Dendritic cell treated with granulocyte-macrophage colony-stimulating factor and Interleukin-4, amounts not matched to agents 40 ng/mL and 50 ng/mL, for 4 days (primary cell): ENCODE data around the gene RBM17.
"Not testable (repeated sequence)": the region's sequence is repeated elsewhere in the genome, so short reads cannot be mapped to it uniquely, and the experiment has no call there.

Source experiments
- H3K27ac Mint-ChIP-seq: one replicate; pipeline ENCODE4 v1.8.0; 2022; ENCODE audit warnings: mild to moderate bottlenecking, mixed read lengths
- H3K27me3 Mint-ChIP-seq: one replicate; pipeline ENCODE4 v1.8.0; 2022; ENCODE audit warnings: mild to moderate bottlenecking, mixed read lengths
- H3K36me3 Mint-ChIP-seq: one replicate; pipeline ENCODE4 v1.8.0; 2022; ENCODE audit warnings: low read depth, mixed read lengths
- H3K4me1 Mint-ChIP-seq: one replicate; pipeline ENCODE4 v1.8.0; 2022; ENCODE audit warnings: low read depth, mixed read lengths
- H3K4me3 Mint-ChIP-seq: one replicate; pipeline ENCODE4 v1.8.0; 2022; ENCODE audit warnings: mild to moderate bottlenecking, moderate library complexity, mixed read lengths
- H3K9me3 Mint-ChIP-seq: one replicate; pipeline ENCODE4 v1.8.0; 2022; ENCODE audit warnings: mixed read lengths
- intact Hi-C: fragments of 100-400 bp; cut with micrococcal nuclease; formaldehyde crosslinking; loops from one replicate; pipeline ENCODE4 v1.15.0; 2022

Gene RBM17

GRCh38 chr10:6102128-6102527, 13.3 kb downstream of the RBM17 start:
- Mint-ChIP-seq H3K27ac (no peak overlapping the region), H3K4me1 (peaks cover 5% of the 10 kb centered on the region), H3K27me3 (no peaks in the 10 kb centered on the region), H3K9me3 (no peaks in the 10 kb centered on the region), H3K4me3 (no peak overlapping the region), H3K36me3 (peaks cover 89% of the 10 kb centered on the region)
- intact Hi-C loops = no loop called here

- peaks cover 4% of the 10 kb centered on the region for H3K4me1 Mint-ChIP-seq
- H3K36me3 Mint-ChIP-seq = peaks cover 88% of the 10 kb centered on the region
- no peaks in the 10 kb centered on the region for H3K9me3 Mint-ChIP-seq
- intact Hi-C loops = no loop called here
- H3K4me3 Mint-ChIP-seq = no peak overlapping the region
- no peaks in the 10 kb centered on the region for H3K27me3 Mint-ChIP-seq
- no peak overlapping the region for H3K27ac Mint-ChIP-seq
Measured at GRCh38 chr10:6103591-6103990, 14.8 kb downstream of the RBM17 start.

GRCh38 chr10:6107616-6108015, 18.8 kb downstream of the RBM17 start:
- H3K27ac Mint-ChIP-seq = not testable (repeated sequence)
- H3K36me3 Mint-ChIP-seq = peaks cover 94% of the 10 kb centered on the region

GRCh38 chr10:6108072-6108471, 19.2 kb downstream of the RBM17 start:
- H3K4me1 Mint-ChIP-seq = peaks cover 10% of the 10 kb centered on the region
- intact Hi-C loops = loop anchor here (2.0 to 5.0 kb wide), 2 partner anchors 43 to 94 kb away; partner anchors contain the start of gene PFKFB3
- H3K27me3 Mint-ChIP-seq = no peaks in the 10 kb centered on the region
- no peaks in the 10 kb centered on the region for H3K9me3 Mint-ChIP-seq
- H3K4me3 Mint-ChIP-seq = no peak overlapping the region
- H3K27ac Mint-ChIP-seq = no peak overlapping the region
- peaks cover 94% of the 10 kb centered on the region for H3K36me3 Mint-ChIP-seq

More at GRCh38 chr10:6107616-6108015, 18.8 kb downstream of the RBM17 start:
- intact Hi-C loops = loop anchor here (2.0 to 5.0 kb wide), 2 partner anchors 43 to 95 kb away; partner anchors contain the start of gene PFKFB3
- not testable (repeated sequence) for H3K9me3 Mint-ChIP-seq, H3K27me3 Mint-ChIP-seq, H3K4me3 Mint-ChIP-seq
- peaks cover 10% of the 10 kb centered on the region for H3K4me1 Mint-ChIP-seq

GRCh38 chr10:6108631-6109443, 20.0 kb downstream of the RBM17 start:
- no peaks in the 10 kb centered on the region for H3K9me3 Mint-ChIP-seq
- no peaks in the 10 kb centered on the region for H3K27me3 Mint-ChIP-seq
- peaks cover 95% of the 10 kb centered on the region for H3K36me3 Mint-ChIP-seq
- intact Hi-C loops = loop anchor here (1.0 to 5.0 kb wide), 4 partner anchors 42 to 297 kb away; partner anchors contain the start of gene PFKFB3
- H3K4me1 Mint-ChIP-seq = peaks cover 10% of the 10 kb centered on the region
- H3K27ac Mint-ChIP-seq = no peak overlapping the region
- H3K4me3 Mint-ChIP-seq = no peak overlapping the region

GRCh38 chr10:6109444-6109775, 20.6 kb downstream of the RBM17 start:
- H3K27ac Mint-ChIP-seq = no peak overlapping the region
- H3K36me3 Mint-ChIP-seq = peaks cover 95% of the 10 kb centered on the region
- peaks cover 13% of the 10 kb centered on the region for H3K4me1 Mint-ChIP-seq
- H3K4me3 Mint-ChIP-seq = no peak overlapping the region
- H3K9me3 Mint-ChIP-seq = no peaks in the 10 kb centered on the region
- no peaks in the 10 kb centered on the region for H3K27me3 Mint-ChIP-seq
- intact Hi-C loops = loop anchor here (1.0 to 5.0 kb wide), 4 partner anchors 41 to 297 kb away; partner anchors contain the start of gene PFKFB3

- H3K36me3 Mint-ChIP-seq = peaks cover 95% of the 10 kb centered on the region
- intact Hi-C loops = no loop called here
- H3K27ac Mint-ChIP-seq = no peak overlapping the region
- no peaks in the 10 kb centered on the region for H3K27me3 Mint-ChIP-seq
- H3K9me3 Mint-ChIP-seq = no peaks in the 10 kb centered on the region
- no peak overlapping the region for H3K4me3 Mint-ChIP-seq
- peaks cover 17% of the 10 kb centered on the region for H3K4me1 Mint-ChIP-seq
Measured at GRCh38 chr10:6110136-6110535, 21.3 kb downstream of the RBM17 start.

GRCh38 chr10:6112893-6113292, 24.1 kb downstream of the RBM17 start:
- peaks cover 89% of the 10 kb centered on the region for H3K36me3 Mint-ChIP-seq
- intact Hi-C loops = no loop called here
- no peak overlapping the region for H3K4me3 Mint-ChIP-seq
- no peak overlapping the region for H3K27ac Mint-ChIP-seq
- no peaks in the 10 kb centered on the region for H3K9me3 Mint-ChIP-seq
- H3K27me3 Mint-ChIP-seq = no peaks in the 10 kb centered on the region
- peaks cover 17% of the 10 kb centered on the region for H3K4me1 Mint-ChIP-seq

- H3K36me3 Mint-ChIP-seq = peaks cover 76% of the 10 kb centered on the region
- intact Hi-C loops = no loop called here
- H3K9me3 Mint-ChIP-seq = no peaks in the 10 kb centered on the region
- no peak overlapping the region for H3K4me3 Mint-ChIP-seq
- no peak overlapping the region for H3K27ac Mint-ChIP-seq
- peaks cover 7% of the 10 kb centered on the region for H3K4me1 Mint-ChIP-seq
- no peaks in the 10 kb centered on the region for H3K27me3 Mint-ChIP-seq
Measured at GRCh38 chr10:6114299-6114698, 25.5 kb downstream of the RBM17 start.

- no peak overlapping the region for H3K4me3 Mint-ChIP-seq
- H3K36me3 Mint-ChIP-seq = peaks cover 70% of the 10 kb centered on the region
- no peaks in the 10 kb centered on the region for H3K27me3 Mint-ChIP-seq
- intact Hi-C loops = no loop called here
- H3K9me3 Mint-ChIP-seq = no peaks in the 10 kb centered on the region
- no peak overlapping the region for H3K27ac Mint-ChIP-seq
- peaks cover 7% of the 10 kb centered on the region for H3K4me1 Mint-ChIP-seq
Measured at GRCh38 chr10:6114805-6115341, 26.0 kb downstream of the RBM17 start.

- Mint-ChIP-seq H3K4me1 (peaks cover 7% of the 10 kb centered on the region), H3K27ac (no peak overlapping the region), H3K27me3 (no peaks in the 10 kb centered on the region), H3K4me3 (no peak overlapping the region), H3K36me3 (peaks cover 65% of the 10 kb centered on the region), H3K9me3 (no peaks in the 10 kb centered on the region)
- intact Hi-C loops = no loop called here
Measured at GRCh38 chr10:6115411-6115810, 26.6 kb downstream of the RBM17 start.

GRCh38 chr10:6115824-6116350, 27.1 kb downstream of the RBM17 start:
- Mint-ChIP-seq H3K36me3 (peaks cover 60% of the 10 kb centered on the region), H3K27ac (no peak overlapping the region), H3K4me3 (no peak overlapping the region), H3K4me1 (peaks cover 10% of the 10 kb centered on the region), H3K27me3 (no peaks in the 10 kb centered on the region), H3K9me3 (no peaks in the 10 kb centered on the region)
- intact Hi-C loops = no loop called here

GRCh38 chr10:6116806-6117205, 28.0 kb downstream of the RBM17 start:
- peaks cover 13% of the 10 kb centered on the region for H3K4me1 Mint-ChIP-seq
- peaks cover 51% of the 10 kb centered on the region for H3K36me3 Mint-ChIP-seq
- intact Hi-C loops = no loop called here

GRCh38 chr10:6117711-6118110, 28.9 kb downstream of the RBM17 start:
- H3K27me3 Mint-ChIP-seq = no peaks in the 10 kb centered on the region
- no peak overlapping the region for H3K4me3 Mint-ChIP-seq
- intact Hi-C loops = no loop called here
- H3K4me1 Mint-ChIP-seq = peaks cover 21% of the 10 kb centered on the region
- H3K27ac Mint-ChIP-seq = no peak overlapping the region
- no peaks in the 10 kb centered on the region for H3K9me3 Mint-ChIP-seq
- peaks cover 42% of the 10 kb centered on the region for H3K36me3 Mint-ChIP-seq

More at GRCh38 chr10:6116806-6117205, 28.0 kb downstream of the RBM17 start:
- H3K27ac Mint-ChIP-seq = no peak overlapping the region
- H3K4me3 Mint-ChIP-seq = no peak overlapping the region
- no peaks in the 10 kb centered on the region for H3K9me3 Mint-ChIP-seq
- no peaks in the 10 kb centered on the region for H3K27me3 Mint-ChIP-seq
